NT2/D1 (cell line): ENCODE data around the gene AP3B1.

Experiments used
- DNase-seq: peaks from one replicate; pipeline ENCODE4 v3.0.0-alpha.2; 2011; ENCODE audit warnings: low read depth, low spot score
- H3K27me3 ChIP-seq: 2 replicates; pipeline ENCODE4 v1.6.0; 2011; ENCODE audit warnings: mild to moderate bottlenecking; ENCODE audit not compliant: insufficient read length, insufficient read depth
- H3K36me3 ChIP-seq: 2 replicates; pipeline ENCODE4 v1.6.1; 2011; ENCODE audit warnings: mild to moderate bottlenecking, low read length, mixed read lengths; ENCODE audit not compliant: insufficient read depth, insufficient read length
- H3K4me1 ChIP-seq: 2 replicates; pipeline ENCODE4 v1.5.1; 2011; ENCODE audit not compliant: insufficient read depth, insufficient read length
- H3K4me3 ChIP-seq: 2 replicates; pipeline ENCODE4 v1.5.1; 2011; ENCODE audit warnings: low read depth; ENCODE audit not compliant: insufficient read length
- H3K9ac ChIP-seq: 2 replicates; pipeline ENCODE4 v1.6.0; 2011; ENCODE audit warnings: low read depth; ENCODE audit not compliant: insufficient read length
- H3K9me3 ChIP-seq: 2 replicates; pipeline ENCODE4 v1.5.1; 2011; ENCODE audit warnings: mild to moderate bottlenecking, low read length; ENCODE audit not compliant: insufficient read depth
- SUZ12 ChIP-seq: IDR thresholded peaks from 2 replicates; pipeline ENCODE4 v1.6.1; 2011; ENCODE audit not compliant: insufficient read length, insufficient read depth; ENCODE audit errors: extremely low read depth
- YY1 ChIP-seq: IDR thresholded peaks from 2 replicates; pipeline ENCODE4 v1.6.1; 2011; ENCODE audit not compliant: insufficient read length, insufficient read depth
- ZNF274 ChIP-seq: IDR thresholded peaks from 2 replicates; pipeline ENCODE4 v1.6.1; 2011; ENCODE audit warnings: mild to moderate bottlenecking, low read depth, low read length

Gene AP3B1

DNA sequence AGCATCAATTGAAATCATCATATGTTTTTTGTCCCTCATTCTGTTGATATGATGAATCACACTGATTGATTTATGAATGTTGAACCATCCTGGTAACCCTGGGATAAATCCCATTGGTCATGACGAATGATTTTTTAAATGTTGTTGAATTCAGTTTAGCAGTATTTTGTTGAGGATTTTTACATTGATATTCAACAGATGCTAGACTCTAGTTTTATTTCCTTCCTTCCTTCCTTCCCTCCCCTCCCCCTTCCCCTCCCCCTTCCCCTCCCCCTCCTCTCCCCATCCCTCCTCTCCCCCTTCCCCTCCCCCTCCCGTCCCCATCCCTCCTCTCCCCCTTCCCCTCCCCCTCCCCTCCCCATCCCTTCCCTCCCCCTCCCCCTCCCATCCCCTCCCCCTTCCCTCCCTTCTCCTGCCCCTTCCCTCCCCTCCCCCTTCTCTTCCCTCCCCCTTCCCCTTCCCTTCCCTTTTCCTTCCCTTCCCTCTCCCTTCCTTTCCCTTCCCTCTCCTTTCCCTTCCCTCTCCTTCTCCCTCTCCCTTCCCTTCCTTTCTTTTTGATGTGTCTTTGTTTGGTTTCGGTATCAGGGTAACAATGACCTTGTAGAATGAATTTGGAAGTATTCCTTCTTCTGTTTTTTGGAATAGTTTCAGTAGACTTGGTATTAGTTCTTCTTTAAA lies 142.8 kb downstream of the AP3B1 start:
- no peak for DNase-seq
- TF ChIP-seq YY1 (no peak), ZNF274 (no peak), SUZ12 (no peak)
- no peak overlapping the region for H3K9ac ChIP-seq
- peaks cover 27% of the 10 kb centered on the region for H3K36me3 ChIP-seq
- no peaks in the 10 kb centered on the region for H3K4me1 ChIP-seq
- no peaks in the 10 kb centered on the region for H3K27me3 ChIP-seq
- no peak overlapping the region for H3K4me3 ChIP-seq
- no peaks in the 10 kb centered on the region for H3K9me3 ChIP-seq

- Histone ChIP-seq H3K27me3 (no peaks in the 10 kb centered on the region), H3K36me3 (peaks cover 8% of the 10 kb centered on the region), H3K4me3 (no peak overlapping the region), H3K9me3 (no peaks in the 10 kb centered on the region), H3K9ac (no peak overlapping the region), H3K4me1 (no peaks in the 10 kb centered on the region)
- TF ChIP-seq ZNF274 (no peak), YY1 (no peak), SUZ12 (no peak)
- DNase-seq: no peak
Observed at GRCh38 chr5:78137290-78137689, 157.2 kb downstream of the AP3B1 start.

DNA sequence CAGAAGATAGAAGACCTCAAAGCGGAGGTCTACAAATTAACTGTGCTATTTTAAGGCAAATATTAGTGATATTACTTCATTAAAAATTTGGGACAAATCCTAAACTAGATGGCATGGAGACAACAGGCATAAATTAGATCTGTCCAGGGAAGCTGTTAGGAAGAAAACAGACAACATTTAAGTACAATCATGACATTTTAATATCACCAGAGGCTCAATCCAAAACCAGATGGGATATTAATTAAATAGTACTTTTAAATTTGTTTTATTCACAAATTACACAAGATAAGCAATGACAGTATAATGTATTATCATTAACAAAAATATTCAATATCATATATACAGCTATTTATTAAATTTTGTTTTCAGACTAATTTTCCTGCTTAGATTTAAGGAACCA lies 161.1 kb downstream of the AP3B1 start:
- Histone ChIP-seq H3K4me3 (no peak overlapping the region), H3K9me3 (no peaks in the 10 kb centered on the region), H3K4me1 (no peaks in the 10 kb centered on the region), H3K36me3 (no peaks in the 10 kb centered on the region), H3K27me3 (no peaks in the 10 kb centered on the region), H3K9ac (no peak overlapping the region)
- TF ChIP-seq YY1: no peak
- no peak for TF ChIP-seq SUZ12
- TF ChIP-seq ZNF274: no peak
- no peak for DNase-seq

DNA sequence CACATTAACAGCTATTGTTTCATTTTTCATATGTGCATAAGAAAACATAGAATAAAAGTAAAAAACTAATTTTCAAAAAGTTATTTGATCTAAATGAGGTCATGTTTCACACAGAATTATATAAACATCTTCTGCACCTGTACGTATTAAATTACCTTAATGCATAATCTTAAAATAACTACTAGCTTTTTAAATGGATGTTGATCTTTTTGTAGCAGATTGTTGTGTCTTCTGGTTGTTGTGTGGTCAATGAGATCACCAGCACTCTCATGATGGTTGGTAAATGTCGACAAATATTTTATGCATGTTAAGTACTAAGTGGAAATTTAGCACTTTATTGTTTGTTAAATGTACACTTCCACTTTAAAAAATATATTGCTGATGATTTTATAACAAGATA lies 162.0 kb downstream of the AP3B1 start:
- H3K36me3 ChIP-seq: no peaks in the 10 kb centered on the region
- H3K9me3 ChIP-seq: no peaks in the 10 kb centered on the region
- H3K4me3 ChIP-seq: no peak overlapping the region
- no peak for TF ChIP-seq YY1
- TF ChIP-seq SUZ12: no peak
- no peak for TF ChIP-seq ZNF274
- no peaks in the 10 kb centered on the region for H3K4me1 ChIP-seq
- no peak for DNase-seq
- H3K27me3 ChIP-seq: no peaks in the 10 kb centered on the region
- H3K9ac ChIP-seq: no peak overlapping the region

- no peak overlapping the region for H3K9ac ChIP-seq
- no peaks in the 10 kb centered on the region for H3K27me3 ChIP-seq
- DNase-seq: no peak
- no peak overlapping the region for H3K4me3 ChIP-seq
- TF ChIP-seq SUZ12 (no peak), ZNF274 (no peak), YY1 (no peak)
- no peaks in the 10 kb centered on the region for H3K9me3 ChIP-seq
- no peaks in the 10 kb centered on the region for H3K4me1 ChIP-seq
- no peaks in the 10 kb centered on the region for H3K36me3 ChIP-seq
Observed at GRCh38 chr5:78129597-78129996, 164.9 kb downstream of the AP3B1 start.

DNA sequence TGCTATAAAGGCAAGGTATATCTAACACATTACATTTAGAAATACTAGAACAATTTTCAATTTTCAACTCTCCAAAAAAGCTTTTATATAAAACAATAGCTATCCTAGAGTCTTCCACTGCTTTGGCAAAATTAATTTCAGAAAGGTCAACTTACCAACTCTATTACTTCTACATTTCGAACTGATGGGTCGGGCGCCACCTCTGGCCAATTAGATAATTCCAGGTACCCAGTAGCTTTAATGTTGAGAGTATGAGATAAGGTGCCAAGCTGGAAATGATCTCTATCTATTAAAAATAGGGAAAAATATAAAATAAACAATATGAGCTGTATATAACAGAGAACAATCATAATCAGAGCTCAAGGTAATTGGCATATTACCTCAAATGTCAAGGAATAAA lies 166.6 kb downstream of the AP3B1 start:
- no peak for TF ChIP-seq YY1
- TF ChIP-seq ZNF274: no peak
- TF ChIP-seq SUZ12: no peak
- Histone ChIP-seq H3K4me3 (no peak overlapping the region), H3K36me3 (no peaks in the 10 kb centered on the region), H3K4me1 (no peaks in the 10 kb centered on the region), H3K9me3 (no peaks in the 10 kb centered on the region), H3K9ac (no peak overlapping the region), H3K27me3 (no peaks in the 10 kb centered on the region)
- no peak for DNase-seq

DNA sequence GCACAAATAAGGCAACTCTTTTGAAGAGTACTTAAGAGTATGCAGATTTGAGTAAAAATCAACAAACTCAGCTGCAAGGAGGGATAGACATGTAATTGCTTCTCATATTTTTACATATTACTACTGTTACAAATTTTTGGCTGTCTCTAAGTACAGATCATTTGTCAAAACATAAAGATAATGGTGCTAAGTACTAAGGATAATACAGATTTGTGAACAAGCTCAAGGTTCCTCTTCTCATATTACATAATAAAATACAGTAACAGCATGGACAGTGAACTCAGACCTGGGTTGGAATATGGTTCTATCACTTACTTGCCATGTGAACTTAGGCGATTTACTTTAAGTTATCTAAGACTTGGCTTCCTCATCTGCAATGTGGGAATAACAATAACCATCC lies 168.0 kb downstream of the AP3B1 start:
- TF ChIP-seq YY1 (no peak), ZNF274 (no peak), SUZ12 (no peak)
- H3K9me3 ChIP-seq: no peaks in the 10 kb centered on the region
- H3K4me3 ChIP-seq: no peak overlapping the region
- no peaks in the 10 kb centered on the region for H3K36me3 ChIP-seq
- no peak for DNase-seq
- no peaks in the 10 kb centered on the region for H3K4me1 ChIP-seq
- H3K9ac ChIP-seq: no peak overlapping the region
- no peaks in the 10 kb centered on the region for H3K27me3 ChIP-seq

GRCh38 chr5:78116167-78116566 lies 178.3 kb downstream of the AP3B1 start:
- Histone ChIP-seq H3K36me3 (peaks cover 17% of the 10 kb centered on the region), H3K9ac (no peak overlapping the region), H3K27me3 (no peaks in the 10 kb centered on the region), H3K9me3 (no peaks in the 10 kb centered on the region), H3K4me3 (no peak overlapping the region), H3K4me1 (no peaks in the 10 kb centered on the region)
- TF ChIP-seq SUZ12 (no peak), YY1 (no peak), ZNF274 (no peak)
- no peak for DNase-seq
